H9 (cell line): ENCODE data around the gene SLIT1. TPM values are rescaled to one million over a fixed set of nuclear protein-coding genes. Genes with fewer than 3 reads are reported as not detected.

Experiments
- DNase-seq: peaks from one replicate; pipeline ENCODE4 v3.0.0-alpha.2; 2017
- H2AFZ ChIP-seq: one replicate; pipeline ENCODE4 v1.6.1; 2013; ENCODE audit warnings: mild to moderate bottlenecking, low read length, control low read depth, moderate library complexity
- H2AK5ac ChIP-seq: 2 replicates; pipeline ENCODE4 v1.6.1; 2013; ENCODE audit warnings: low read length, control low read depth, mixed read lengths; ENCODE audit not compliant: insufficient read length
- H2BK120ac ChIP-seq: one replicate; pipeline ENCODE4 v1.6.1; 2013; ENCODE audit warnings: low read depth, mild to moderate bottlenecking, low read length, control low read depth, inconsistent platforms; ENCODE audit not compliant: poor library complexity, severe bottlenecking
- H2BK12ac ChIP-seq: 2 replicates; pipeline ENCODE4 v1.6.1; 2013; ENCODE audit warnings: low read length, control low read depth, mixed read lengths, low read depth; ENCODE audit not compliant: insufficient read length
- H2BK15ac ChIP-seq: 2 replicates; pipeline ENCODE4 v1.6.1; 2013; ENCODE audit warnings: low read depth, low read length, control low read depth
- H2BK20ac ChIP-seq: one replicate; pipeline ENCODE4 v1.6.1; 2013; ENCODE audit warnings: low read depth, mild to moderate bottlenecking, low read length, control low read depth, inconsistent platforms; ENCODE audit not compliant: poor library complexity, severe bottlenecking
- H2BK5ac ChIP-seq: 2 replicates; pipeline ENCODE4 v1.6.1; 2013; ENCODE audit warnings: low read length, control low read depth, mixed read lengths; ENCODE audit not compliant: insufficient read length
- H3K14ac ChIP-seq: 2 replicates; pipeline ENCODE4 v1.6.1; 2013; ENCODE audit warnings: low read length, control low read depth; ENCODE audit not compliant: insufficient read depth
- H3K18ac ChIP-seq: 2 replicates; pipeline ENCODE4 v1.6.1; 2013; ENCODE audit warnings: low read depth, mild to moderate bottlenecking, mixed read lengths, low read length, control low read depth; ENCODE audit not compliant: insufficient read length
- H3K23ac ChIP-seq: 2 replicates; pipeline ENCODE4 v1.6.1; 2013; ENCODE audit warnings: low read length, control low read depth, mixed read lengths, low read depth; ENCODE audit not compliant: insufficient read length
- H3K23me2 ChIP-seq: 2 replicates; pipeline ENCODE4 v1.6.1; 2013; ENCODE audit warnings: low read depth, mild to moderate bottlenecking, mixed read lengths, low read length, control low read depth; ENCODE audit not compliant: insufficient read length, poor library complexity, severe bottlenecking
- H3K27ac ChIP-seq: 2 replicates; pipeline ENCODE4 v1.5.1; 2013; ENCODE audit warnings: low read length, control low read depth, mixed read lengths, low read depth; ENCODE audit not compliant: insufficient read length
- H3K27me3 ChIP-seq: 2 replicates; pipeline ENCODE4 v1.6.1; 2013; ENCODE audit warnings: low read length, control low read depth, inconsistent platforms; ENCODE audit not compliant: insufficient read depth
- H3K4ac ChIP-seq: 2 replicates; pipeline ENCODE4 v1.6.1; 2013; ENCODE audit warnings: low read depth, mild to moderate bottlenecking, control low read depth, inconsistent platforms, low read length, moderate library complexity
- H3K4me1 ChIP-seq: 2 replicates; pipeline ENCODE4 v1.6.1; 2013; ENCODE audit warnings: low read length, control low read depth, inconsistent platforms; ENCODE audit not compliant: insufficient read depth
- H3K4me2 ChIP-seq: 2 replicates; pipeline ENCODE4 v1.6.1; 2013; ENCODE audit warnings: low read length, control low read depth, mixed read lengths; ENCODE audit not compliant: insufficient read length, insufficient read depth
- H3K56ac ChIP-seq: 2 replicates; pipeline ENCODE4 v1.6.1; 2013; ENCODE audit warnings: low read depth, mild to moderate bottlenecking, mixed read lengths, low read length, control low read depth; ENCODE audit not compliant: insufficient read length
- H3K79me1 ChIP-seq: 2 replicates; pipeline ENCODE4 v1.6.1; 2013; ENCODE audit warnings: low read depth, mild to moderate bottlenecking, moderate library complexity, low read length, control low read depth, inconsistent platforms; ENCODE audit not compliant: insufficient read depth, poor library complexity, severe bottlenecking
- H3K79me2 ChIP-seq: 2 replicates; pipeline ENCODE4 v1.6.1; 2013; ENCODE audit warnings: low read length, control low read depth, inconsistent platforms; ENCODE audit not compliant: insufficient read depth
- H3K9ac ChIP-seq: 2 replicates; pipeline ENCODE4 v1.6.1; 2013; ENCODE audit warnings: low read length, control low read depth, mixed read lengths; ENCODE audit not compliant: insufficient read length; ENCODE audit errors: extremely low read depth
- H3K9me3 ChIP-seq: one replicate; pipeline ENCODE4 v1.6.1; 2013; ENCODE audit warnings: low read depth, low read length, inconsistent platforms; ENCODE audit not compliant: control insufficient read depth
- H3T11ph ChIP-seq: one replicate; pipeline ENCODE4 v1.6.1; 2013; ENCODE audit warnings: mild to moderate bottlenecking, low read length, control low read depth, inconsistent platforms
- H4K20me1 ChIP-seq: one replicate; pipeline ENCODE4 v1.6.1; 2013; ENCODE audit not compliant: control insufficient read depth, insufficient read length, insufficient read depth
- H4K5ac ChIP-seq: 2 replicates; pipeline ENCODE4 v1.6.1; 2013; ENCODE audit warnings: low read depth, mild to moderate bottlenecking, mixed read lengths, low read length, control low read depth; ENCODE audit not compliant: insufficient read length
- H4K8ac ChIP-seq: replicated peaks from 2 replicates; pipeline ENCODE4 v1.6.1; 2013; ENCODE audit warnings: low read length, control low read depth, mixed read lengths, low read depth; ENCODE audit not compliant: insufficient read length
- H4K91ac ChIP-seq: 2 replicates; pipeline ENCODE4 v1.6.1; 2013; ENCODE audit warnings: low read depth, mild to moderate bottlenecking, moderate library complexity, mixed read lengths, low read length, control low read depth; ENCODE audit not compliant: insufficient read length
- H3K27ac Mint-ChIP-seq, 3 experiments: 2 replicates in 2 of 3; 3 replicates in 1 of 3; pipeline ENCODE4 v1.8.0; 2020 to 2021; ENCODE audit warnings: mixed read lengths in 3 of 3, mild to moderate bottlenecking in 1 of 3, moderate library complexity in 1 of 3
- H3K27me3 Mint-ChIP-seq: 2 replicates; pipeline ENCODE4 v1.8.0; 2021; ENCODE audit warnings: low read depth, mild to moderate bottlenecking, moderate library complexity, mixed read lengths
- H3K36me3 Mint-ChIP-seq, 3 experiments: 2 replicates in 2 of 3; 3 replicates in 1 of 3; pipeline ENCODE4 v1.8.0; 2020 to 2021; ENCODE audit warnings: low read depth in 3 of 3, mixed read lengths in 3 of 3; ENCODE audit not compliant: insufficient read depth in 1 of 3
- H3K4me1 Mint-ChIP-seq, 2 experiments: 2 replicates each; pipeline ENCODE4 v1.8.0; 2020; ENCODE audit warnings: mixed read lengths in 2 of 2
- H3K4me3 Mint-ChIP-seq, 2 experiments: 2 replicates in 1 of 2; 3 replicates in 1 of 2; pipeline ENCODE4 v1.8.0; 2020 to 2021; ENCODE audit warnings: mild to moderate bottlenecking in 2 of 2, mixed read lengths in 2 of 2, moderate library complexity in 1 of 2
- H3K9me3 Mint-ChIP-seq, 2 experiments: 2 replicates in 1 of 2; 3 replicates in 1 of 2; pipeline ENCODE4 v1.8.0; 2020; ENCODE audit warnings: mild to moderate bottlenecking in 2 of 2, mixed read lengths in 2 of 2, moderate library complexity in 1 of 2
- WGBS: extraction: QIAGEN DNeasy Blood & Tissue Kit; methylation state at CpG from one replicate; pipeline ENCODE4 v1.1.7; 2013; ENCODE audit warnings: missing lambda C conversion rate, low lambda C conversion rate, mixed read lengths; ENCODE audit not compliant: insufficient read length; ENCODE audit errors: extremely low coverage; 5-methylcytosine and 5-hydroxymethylcytosine counted together
- total RNA-seq: library from RNA; stranded (reverse); gene quantifications from 2 replicates; pipeline ENCODE4 v1.2.1, GENCODE V29; 2021
- TF ChIP-seq, protein P1 (sequence below): fragments of 200-600 bp; sonication (generic); conservative IDR thresholded peaks from 3 replicates; pipeline ENCODE4 v1.8.0; 2021; ENCODE audit warnings: antibody characterized with exemption, mild to moderate bottlenecking

SLIT1 gene
- total RNA-seq, 1 experiment from 2014 or later, result 0.57 TPM

DNA sequence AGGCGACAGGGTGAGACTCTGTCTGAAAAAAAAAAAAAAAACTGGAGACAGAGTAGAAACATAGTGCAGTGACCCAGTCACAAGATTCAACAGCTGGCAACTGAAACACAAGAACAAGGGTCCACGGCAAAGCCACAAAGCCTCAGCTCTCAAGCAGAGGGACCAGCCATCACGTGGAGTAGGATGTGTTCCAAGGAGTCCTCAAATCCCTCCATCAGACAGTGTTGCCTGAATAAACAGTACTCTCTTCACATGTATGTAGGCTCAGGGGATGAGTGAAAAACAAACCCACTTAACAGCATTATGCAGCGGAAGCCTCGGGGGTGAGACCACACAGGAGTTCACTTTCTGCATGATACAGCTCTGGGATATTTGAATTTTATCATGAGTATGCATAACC, 62.0 kb downstream of the SLIT1 start:
- Mint-ChIP-seq H3K4me1 (peaks cover 8 to 14% of the 10 kb centered on the region in 2 experiments), H3K27ac (no peak overlapping the region), H3K36me3 (no peaks in the 10 kb centered on the region), H3K27me3 (peaks cover 1% of the 10 kb centered on the region), H3K9me3 (no peaks in the 10 kb centered on the region), H3K4me3 (no peak overlapping the region)
- H3K4me1 ChIP-seq, result no peaks in the 10 kb centered on the region
- H2AFZ ChIP-seq, result no peak overlapping the region
- no peak overlapping the region for H3K27ac ChIP-seq
- no peak overlapping the region for H3K23ac ChIP-seq
- H3K18ac ChIP-seq, result no peak overlapping the region
- H4K20me1 ChIP-seq, result no peaks in the 10 kb centered on the region
- H2BK120ac ChIP-seq, result no peak overlapping the region
- H4K8ac ChIP-seq, result no peak overlapping the region
- no peaks in the 10 kb centered on the region for H3K79me2 ChIP-seq
- H3K23me2 ChIP-seq, result no peaks in the 10 kb centered on the region
- no peak overlapping the region for H4K91ac ChIP-seq
- DNase-seq, result no peak
- no peak overlapping the region for H3K9ac ChIP-seq
- no peak overlapping the region for H2BK15ac ChIP-seq
- H2BK20ac ChIP-seq, result no peak overlapping the region
- no peak overlapping the region for H3T11ph ChIP-seq
- no peak overlapping the region for H3K14ac ChIP-seq
- no peaks in the 10 kb centered on the region for H3K27me3 ChIP-seq
- TF ChIP-seq, protein P1, sequence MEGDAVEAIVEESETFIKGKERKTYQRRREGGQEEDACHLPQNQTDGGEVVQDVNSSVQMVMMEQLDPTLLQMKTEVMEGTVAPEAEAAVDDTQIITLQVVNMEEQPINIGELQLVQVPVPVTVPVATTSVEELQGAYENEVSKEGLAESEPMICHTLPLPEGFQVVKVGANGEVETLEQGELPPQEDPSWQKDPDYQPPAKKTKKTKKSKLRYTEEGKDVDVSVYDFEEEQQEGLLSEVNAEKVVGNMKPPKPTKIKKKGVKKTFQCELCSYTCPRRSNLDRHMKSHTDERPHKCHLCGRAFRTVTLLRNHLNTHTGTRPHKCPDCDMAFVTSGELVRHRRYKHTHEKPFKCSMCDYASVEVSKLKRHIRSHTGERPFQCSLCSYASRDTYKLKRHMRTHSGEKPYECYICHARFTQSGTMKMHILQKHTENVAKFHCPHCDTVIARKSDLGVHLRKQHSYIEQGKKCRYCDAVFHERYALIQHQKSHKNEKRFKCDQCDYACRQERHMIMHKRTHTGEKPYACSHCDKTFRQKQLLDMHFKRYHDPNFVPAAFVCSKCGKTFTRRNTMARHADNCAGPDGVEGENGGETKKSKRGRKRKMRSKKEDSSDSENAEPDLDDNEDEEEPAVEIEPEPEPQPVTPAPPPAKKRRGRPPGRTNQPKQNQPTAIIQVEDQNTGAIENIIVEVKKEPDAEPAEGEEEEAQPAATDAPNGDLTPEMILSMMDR, result no peak
- H2BK5ac ChIP-seq, result no peak overlapping the region
- H4K5ac ChIP-seq, result no peak overlapping the region
- no peaks in the 10 kb centered on the region for H3K9me3 ChIP-seq
- H3K79me1 ChIP-seq, result no peaks in the 10 kb centered on the region
- no peak overlapping the region for H2BK12ac ChIP-seq
- no peak overlapping the region for H3K4me2 ChIP-seq
- H2AK5ac ChIP-seq, result no peak overlapping the region
- WGBS, result no CpG with 5 or more reads among the region's 5 CpGs
- H3K4ac ChIP-seq, result no peak overlapping the region
- H3K56ac ChIP-seq, result no peak overlapping the region
